ENCODE results near the gene PALLD.

DNA sequence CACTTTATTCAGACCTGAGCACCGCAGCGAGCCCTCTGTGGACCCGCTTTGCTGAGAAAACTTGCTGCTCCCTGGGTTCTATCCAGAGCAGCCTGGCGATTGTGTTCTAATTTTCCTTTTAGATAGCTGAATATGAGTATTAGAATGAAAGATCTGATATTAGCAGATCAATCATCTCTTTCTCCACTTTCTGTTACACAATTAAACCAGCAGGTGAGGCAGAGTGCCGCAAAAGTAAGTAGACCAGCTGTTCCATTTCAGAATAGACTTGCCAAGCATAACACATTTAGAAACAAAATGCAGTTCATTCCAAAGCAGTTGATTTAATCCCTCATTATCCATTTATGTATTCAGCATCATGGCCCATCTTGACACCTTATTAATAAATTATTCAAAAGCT lies 58.6 kb downstream of the PALLD start:
- no peak for TF ChIP-seq POLR2A (IDR thresholded peaks at IDR 0.05; ENCODE audit: extremely low read depth, insufficient read length)
- TF ChIP-seq CTCF (IDR thresholded peaks at IDR 0.05; ENCODE audit: low read depth, low read length), result no peak
- no peak for TF ChIP-seq MYC (IDR thresholded peaks at IDR 0.05; ENCODE audit: low read depth, low read length)
